Subcutaneous adipose tissue (tissue), 4 donors: ENCODE data around the gene CHTF8. TPM values are rescaled to one million over a fixed set of nuclear protein-coding genes. Genes with fewer than 3 reads are reported as not detected.

Source experiments
- total RNA-seq, 4 donors: library from RNA; depleted of rRNA; stranded (reverse); fragments of >200 nt; gene quantifications; one replicate each; pipeline ENCODE4 v1.1.0, GENCODE V29; 2016
- TF ChIP-seq, protein P1 (sequence below): fragments of 450-650 bp; IDR thresholded peaks from one replicate; pipeline ENCODE4 v1.5.1; 2016; ENCODE audit warnings: low read depth, mild to moderate bottlenecking, control low read depth, antibody characterized with exemption, moderate library complexity

The CHTF8 gene
- total RNA-seq, 4 donors from 2014 or later: 54.3 to 74.2 (median 65.7) TPM

DNA sequence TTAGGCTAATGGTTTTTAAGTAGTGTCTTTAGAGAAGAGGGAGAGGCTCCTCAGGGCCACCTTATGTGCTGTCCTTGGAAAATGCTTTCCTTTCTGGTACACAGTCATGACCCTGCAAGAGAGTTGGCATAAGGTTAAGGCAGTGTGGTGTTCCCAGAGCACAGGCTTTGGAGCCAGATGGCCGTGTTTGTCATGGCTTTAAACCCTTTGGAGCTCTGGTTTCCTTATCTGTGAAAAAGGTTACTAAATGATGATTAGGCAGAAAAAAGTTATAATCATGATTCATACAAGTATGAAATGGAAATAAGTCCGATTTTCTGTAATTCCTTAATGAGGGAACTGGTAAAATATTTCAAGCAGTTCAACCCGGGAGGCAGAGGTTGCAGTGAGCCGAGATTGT, 13.3 kb upstream of the CHTF8 start:
- TF ChIP-seq, protein P1, sequence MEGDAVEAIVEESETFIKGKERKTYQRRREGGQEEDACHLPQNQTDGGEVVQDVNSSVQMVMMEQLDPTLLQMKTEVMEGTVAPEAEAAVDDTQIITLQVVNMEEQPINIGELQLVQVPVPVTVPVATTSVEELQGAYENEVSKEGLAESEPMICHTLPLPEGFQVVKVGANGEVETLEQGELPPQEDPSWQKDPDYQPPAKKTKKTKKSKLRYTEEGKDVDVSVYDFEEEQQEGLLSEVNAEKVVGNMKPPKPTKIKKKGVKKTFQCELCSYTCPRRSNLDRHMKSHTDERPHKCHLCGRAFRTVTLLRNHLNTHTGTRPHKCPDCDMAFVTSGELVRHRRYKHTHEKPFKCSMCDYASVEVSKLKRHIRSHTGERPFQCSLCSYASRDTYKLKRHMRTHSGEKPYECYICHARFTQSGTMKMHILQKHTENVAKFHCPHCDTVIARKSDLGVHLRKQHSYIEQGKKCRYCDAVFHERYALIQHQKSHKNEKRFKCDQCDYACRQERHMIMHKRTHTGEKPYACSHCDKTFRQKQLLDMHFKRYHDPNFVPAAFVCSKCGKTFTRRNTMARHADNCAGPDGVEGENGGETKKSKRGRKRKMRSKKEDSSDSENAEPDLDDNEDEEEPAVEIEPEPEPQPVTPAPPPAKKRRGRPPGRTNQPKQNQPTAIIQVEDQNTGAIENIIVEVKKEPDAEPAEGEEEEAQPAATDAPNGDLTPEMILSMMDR: no peak

DNA sequence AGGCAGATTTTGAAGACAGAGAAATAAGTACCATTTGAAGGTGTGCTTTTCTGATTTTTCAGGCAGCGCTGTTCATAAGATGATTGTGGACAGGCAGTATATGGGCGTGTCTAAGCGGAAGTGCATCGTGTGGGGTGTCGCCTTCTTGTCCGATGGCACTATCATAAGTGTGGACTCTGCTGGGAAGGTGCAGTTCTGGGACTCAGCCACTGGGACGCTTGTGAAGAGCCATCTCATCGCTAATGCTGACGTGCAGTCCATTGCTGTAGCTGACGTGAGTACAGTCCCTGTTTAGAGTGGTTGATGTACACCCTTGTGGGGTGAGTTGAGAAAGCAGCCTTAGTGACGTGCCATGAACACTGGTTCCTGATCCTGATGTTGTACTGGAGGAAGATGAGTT, 10.7 kb upstream of the CHTF8 start:
- TF ChIP-seq, protein P1: no peak

DNA sequence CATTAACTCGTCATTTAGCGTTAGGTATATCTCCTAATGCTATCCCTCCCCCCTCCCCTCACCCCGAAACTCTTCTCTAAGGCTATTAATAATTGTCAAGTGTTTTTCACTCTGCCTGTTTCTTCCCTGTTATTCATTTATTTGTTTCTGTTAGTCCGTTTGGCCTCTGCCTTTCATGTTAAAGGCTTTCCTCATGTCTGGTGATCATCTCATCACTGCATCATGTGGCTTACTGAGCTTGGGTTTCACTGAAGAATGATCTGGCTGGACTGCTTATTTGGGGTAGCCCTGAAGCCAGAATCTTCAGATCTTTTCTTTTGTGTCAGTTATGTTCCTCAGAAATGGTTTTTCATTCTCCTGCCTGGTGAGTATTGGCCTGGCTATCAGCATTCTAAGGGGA, 9.5 kb upstream of the CHTF8 start:
- TF ChIP-seq, protein P1: no peak

DNA sequence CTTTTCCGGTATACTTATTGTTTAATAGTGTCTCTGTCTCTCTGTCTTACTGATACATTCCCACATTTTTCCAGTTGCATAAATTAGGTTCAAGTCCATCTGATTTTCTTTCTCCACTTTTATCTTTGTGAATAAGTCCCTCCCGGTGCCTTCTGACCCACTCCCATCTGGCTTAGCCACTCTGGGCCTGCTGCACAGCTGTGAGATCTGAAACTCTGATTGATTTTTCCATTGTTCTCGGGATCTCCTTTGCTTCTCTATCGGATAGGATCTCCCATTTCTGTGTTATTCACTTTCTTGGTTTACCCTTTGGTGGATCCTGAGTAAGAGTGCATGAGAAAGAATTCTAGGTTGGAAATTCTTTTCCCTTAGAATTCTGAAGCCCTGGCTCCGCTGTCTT, 8.6 kb upstream of the CHTF8 start:
- TF ChIP-seq, protein P1: no peak

DNA sequence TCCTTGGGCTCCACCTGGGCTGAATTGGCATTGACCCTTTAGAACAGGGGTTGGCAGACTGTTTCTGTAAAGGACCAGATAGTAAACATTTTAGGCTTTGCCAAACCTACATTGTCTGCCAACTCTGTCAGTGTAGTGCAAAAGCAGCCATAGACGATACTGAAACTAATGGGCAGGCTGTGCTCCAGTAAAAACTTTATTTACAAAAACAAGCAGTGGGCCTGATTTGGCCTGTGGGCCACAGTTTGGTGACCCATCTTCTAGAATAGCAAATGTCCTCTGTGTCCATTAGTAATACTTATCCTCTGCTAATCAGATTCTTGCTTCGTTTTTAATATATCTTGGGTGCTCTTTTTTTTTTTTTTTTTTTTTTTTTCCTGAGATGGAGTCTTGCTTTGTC, 6.2 kb upstream of the CHTF8 start:
- TF ChIP-seq, protein P1: no peak

DNA sequence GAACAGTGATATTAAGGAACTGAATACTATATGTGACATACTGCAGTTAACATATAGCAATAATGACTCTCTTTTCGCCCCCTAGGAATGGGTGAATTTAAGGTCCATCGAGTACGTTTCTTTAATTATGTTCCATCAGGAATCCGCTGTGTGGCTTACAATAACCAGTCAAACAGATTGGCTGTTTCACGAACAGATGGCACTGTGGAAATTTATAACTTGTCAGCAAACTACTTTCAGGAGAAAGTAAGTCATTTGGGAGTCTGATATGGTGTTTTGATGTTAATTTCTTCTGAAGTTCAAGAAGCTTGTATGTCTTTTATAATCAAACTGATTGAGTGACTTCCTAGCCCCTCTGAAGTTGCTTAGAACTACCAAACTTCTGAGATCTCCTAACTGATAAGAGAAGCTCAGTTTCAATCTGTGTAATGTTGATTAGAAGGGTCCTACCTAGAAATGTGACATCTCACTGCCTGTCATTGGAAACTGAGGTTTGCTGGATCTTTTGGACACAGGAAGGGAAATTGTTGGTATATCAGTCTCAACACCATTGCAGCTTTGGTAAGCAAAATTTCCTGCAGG, 1.1 kb upstream of the CHTF8 start:
- TF ChIP-seq, protein P1: no peak

DNA sequence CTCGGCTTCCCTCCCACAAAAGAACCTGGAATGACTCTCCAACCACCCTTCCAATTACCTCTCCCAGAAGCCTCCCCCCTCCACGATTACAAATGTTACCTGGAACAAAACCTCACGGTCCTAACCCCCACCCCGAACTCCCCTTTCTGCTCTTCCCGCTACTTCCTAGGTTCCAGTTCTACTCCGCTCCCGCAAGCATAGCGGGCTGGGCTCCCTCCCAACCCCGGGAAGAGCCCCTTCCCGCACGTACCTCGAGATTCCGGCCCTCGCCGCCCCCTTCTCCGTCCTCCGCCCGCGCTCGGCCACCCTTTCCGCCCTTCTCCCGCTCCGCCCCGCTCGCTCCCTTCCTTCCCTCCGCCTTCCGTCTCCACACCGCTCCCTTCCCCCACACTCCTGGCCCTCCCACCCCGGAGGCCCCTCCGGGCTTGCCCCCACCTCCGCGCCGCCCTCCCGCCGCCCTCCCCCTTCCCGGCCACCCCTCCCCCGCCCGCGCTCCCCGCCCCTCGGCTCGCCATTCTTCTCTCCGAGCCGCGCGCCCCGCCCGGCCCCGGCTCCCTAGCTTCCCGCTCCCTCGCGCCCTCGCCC, 457 bp downstream of the CHTF8 start:
- TF ChIP-seq, protein P1: no peak
